GM18951 (cell line): ENCODE measurements around the gene GALNT6.

Experiments used
- POLR2A ChIP-seq: IDR thresholded peaks from 4 replicates; pipeline ENCODE4 v1.6.1; 2011; ENCODE audit warnings: mild to moderate bottlenecking; ENCODE audit not compliant: insufficient read length, insufficient read depth; ENCODE audit errors: extremely low read depth
- in situ Hi-C: fragments of 300-500 bp; cut with MboI; formaldehyde crosslinking; loops from one replicate; pipeline ENCODE4 v1.12.0; 2022; ENCODE audit warnings: low sequenced_read_pairs, mixed read lengths, inconsistent platforms; ENCODE audit not compliant: unreplicated experiment

GALNT6 gene

DNA sequence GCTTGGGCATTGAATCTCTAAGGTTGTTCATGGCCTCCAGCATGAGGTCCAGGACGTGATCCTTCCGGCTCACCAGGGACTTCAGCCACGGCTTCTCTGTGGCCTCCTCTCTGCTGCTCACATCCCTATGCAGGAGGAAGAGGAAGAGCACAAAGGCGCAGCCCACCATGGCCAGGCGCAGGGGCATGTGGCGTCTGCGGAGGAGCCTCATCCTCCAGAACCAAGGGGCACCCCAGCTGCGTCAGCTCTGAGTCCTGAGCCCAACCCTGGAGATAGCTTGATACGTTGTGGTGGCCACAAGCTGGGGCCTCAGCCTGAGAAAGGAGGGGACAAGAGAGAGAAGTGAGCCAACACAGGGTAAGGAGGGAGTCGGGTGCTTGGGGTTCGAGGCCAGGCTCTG lies 11.6 kb downstream of the GALNT6 start:
- TF ChIP-seq POLR2A = no peak
- in situ Hi-C loops = no loop called here

DNA sequence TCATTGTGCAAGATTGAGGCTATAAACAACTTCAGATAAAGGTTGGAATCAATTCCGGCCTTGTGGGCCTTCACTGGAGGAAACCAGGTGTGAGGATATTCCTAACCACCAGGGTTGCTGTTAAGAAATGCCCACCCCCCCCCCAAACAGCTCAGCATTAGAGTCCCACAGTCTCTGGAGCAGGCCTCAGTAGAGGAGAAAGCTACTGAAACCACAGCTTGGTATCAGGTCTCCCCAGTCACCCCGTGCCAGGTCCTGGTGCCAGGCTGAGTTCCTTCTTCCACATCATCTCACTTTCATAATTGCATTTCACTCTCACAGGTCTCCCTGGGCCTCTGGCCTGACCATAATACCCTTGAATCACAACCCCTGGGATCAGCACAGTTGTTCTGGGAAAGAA lies 12.5 kb downstream of the GALNT6 start:
- in situ Hi-C loops = no loop called here
- no peak for TF ChIP-seq POLR2A

DNA sequence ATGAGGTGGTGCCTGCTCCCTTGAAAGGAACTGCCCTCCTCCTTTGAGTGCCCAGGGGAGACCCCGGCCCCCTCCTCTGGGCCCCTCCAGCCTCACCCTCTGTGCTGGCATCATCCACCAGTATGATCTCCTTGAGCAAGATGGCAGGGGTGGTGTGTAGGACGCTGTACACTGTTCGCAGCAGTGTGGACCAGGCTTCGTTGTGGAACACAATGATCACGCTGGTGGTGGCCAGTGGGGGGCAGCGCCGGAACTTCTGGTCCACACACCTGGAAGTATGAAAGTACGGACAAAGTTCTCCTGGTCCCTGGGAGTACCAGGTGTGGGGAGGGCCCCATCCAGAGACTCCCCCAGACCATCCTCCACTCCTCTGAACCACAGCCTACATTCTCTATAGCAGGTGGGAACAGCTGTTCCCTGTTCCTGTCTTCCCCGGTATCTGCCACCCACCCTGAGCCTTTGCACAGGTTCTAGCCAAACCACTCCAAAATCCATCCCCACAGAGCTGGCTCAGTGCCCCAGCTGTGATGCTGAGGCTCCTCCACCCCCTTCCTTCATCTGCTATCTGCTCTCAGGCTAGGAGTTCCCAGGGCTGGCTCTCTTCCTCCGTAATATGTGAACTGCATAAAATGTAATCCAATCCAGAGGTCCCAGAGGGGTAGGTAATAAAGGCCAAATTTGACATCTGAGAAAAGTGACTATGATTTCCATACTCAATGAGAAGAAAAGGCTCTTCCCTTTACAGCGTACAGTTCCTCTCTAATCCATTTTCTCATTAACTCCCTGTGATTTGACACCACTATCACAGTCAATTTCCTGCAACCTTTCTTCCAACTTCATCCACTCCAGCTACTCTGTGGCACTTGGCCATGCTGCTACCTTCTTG lies 13.9 kb downstream of the GALNT6 start:
- in situ Hi-C loops = no loop called here
- TF ChIP-seq POLR2A = no peak

DNA sequence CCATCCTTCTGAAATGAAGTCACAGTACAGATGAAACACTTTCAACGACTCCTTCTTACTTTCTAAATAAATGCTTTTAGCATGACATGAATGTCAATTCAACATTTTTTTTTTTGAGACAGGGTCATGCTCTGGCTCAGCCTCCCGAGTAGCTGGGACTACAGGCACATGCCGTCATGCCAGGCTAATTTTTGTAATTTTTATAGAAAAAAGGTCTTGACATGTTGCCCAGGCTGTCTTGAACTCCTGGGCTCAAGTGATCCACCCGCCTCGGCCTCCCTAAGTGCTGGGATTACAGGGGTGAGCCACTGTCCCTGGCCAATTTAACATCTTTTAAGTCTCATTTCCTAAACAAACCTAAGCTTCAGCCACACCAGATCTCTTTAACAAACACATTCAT lies 16.4 kb downstream of the GALNT6 start:
- in situ Hi-C loops = no loop called here
- no peak for TF ChIP-seq POLR2A

DNA sequence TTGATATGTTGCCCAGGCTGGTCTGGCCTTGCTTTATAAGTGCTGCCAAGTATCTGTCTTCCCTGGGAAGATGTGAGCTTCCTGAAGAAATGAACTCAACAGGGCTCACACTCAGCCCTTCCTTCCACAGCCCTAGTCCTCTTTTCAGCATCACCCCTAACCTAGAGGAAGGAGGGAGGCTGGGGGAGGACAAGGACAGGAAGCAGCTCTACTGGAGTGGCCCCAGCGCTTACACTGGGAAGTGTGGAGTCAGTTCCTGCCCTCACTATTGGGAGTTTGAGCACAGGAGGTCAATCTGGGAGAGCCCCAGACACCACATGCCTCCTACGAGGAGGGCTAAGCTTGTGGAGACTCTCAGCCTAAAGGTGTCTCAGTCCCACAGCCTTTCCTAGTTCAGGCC lies 16.8 kb downstream of the GALNT6 start:
- in situ Hi-C loops = no loop called here
- no peak for TF ChIP-seq POLR2A

DNA sequence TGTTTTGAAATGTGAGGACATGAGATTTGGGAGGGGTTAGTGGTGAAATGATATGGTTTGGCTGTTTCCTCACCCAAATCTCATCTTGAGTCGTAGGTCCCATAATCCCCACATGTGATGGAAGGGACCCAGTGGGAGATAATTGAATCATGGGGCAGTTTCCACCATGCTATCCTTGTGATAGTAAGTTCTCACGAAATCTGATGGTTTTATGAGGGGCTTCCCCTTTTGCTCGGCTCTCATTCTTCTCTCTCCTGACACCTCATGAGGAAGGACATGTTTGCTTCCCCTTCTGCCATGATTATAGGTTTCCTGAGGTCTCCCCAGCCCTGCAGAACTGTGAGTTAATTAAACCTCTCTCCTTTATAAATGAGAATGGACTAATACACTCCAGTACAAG lies 18.0 kb downstream of the GALNT6 start:
- no peak for TF ChIP-seq POLR2A
- in situ Hi-C loops = no loop called here

DNA sequence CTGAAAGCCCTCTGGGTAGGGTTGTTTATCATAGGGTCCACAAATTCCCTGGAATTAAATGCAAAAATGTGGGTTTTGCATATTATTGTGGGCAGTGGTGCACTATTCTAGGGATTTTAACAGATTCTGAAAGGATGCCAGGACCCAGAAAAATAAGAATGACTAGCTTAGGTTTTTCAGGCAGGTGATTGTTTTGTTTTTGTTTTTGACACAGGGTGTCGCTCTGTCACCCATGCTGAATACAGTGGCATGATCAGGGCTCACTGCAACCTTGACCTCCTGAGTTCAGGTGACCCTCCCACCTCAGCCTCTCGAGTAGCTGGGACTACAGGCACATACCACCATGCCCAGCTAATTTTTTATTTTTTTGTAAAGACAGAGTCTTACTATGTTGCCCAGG lies 19.2 kb downstream of the GALNT6 start:
- TF ChIP-seq POLR2A = no peak
- in situ Hi-C loops = no loop called here

DNA sequence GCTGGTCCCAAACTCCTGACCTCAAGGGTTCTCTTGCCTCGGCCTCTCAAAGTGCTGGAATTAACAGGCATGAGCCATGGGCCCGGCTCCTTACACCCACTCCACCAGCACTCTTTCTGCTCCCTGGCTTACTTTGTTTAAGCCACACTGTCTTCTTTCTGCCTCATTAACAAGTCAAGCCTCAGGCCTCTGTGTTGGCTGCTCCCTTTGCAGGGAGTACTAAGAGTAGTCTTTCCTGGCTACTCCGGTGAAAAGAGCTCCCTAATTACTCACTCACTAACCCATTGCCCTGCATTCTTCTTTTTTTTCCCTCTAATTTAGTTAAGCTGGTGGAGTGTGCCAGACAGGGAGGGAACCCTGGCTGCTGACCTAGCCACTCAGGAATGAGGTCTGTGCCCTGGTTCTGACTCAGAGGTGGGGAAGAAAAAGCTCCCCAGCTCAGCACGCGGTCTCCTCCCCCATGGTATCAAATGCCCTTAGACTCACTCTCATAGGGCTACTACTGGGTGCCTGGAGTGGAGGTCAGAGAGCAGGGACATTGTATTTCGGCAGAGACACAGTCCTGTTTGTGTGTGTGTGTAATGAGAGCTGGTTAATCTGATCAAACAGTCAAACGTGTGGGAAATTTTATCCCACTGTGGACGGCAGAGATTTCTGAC lies 19.8 kb downstream of the GALNT6 start:
- no peak for TF ChIP-seq POLR2A
- in situ Hi-C loops = no loop called here

DNA sequence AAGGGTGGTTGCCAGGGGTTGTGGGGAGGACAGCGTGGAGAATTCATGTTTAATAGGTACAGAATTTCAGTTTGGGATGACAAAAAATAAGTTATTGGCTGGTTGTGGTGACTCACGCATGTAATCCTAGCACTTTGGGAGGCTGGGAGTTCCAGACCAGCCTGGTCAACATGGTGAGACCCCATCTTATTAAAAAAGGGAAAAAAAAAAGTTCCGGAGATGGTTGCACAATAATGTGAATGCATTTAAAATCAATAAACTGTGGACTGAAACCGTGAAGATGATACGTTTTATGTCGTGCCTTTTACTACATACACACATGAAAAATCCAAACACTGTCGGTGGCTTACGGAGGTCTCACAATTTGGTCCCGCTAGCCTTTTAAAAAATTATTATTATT lies 20.5 kb downstream of the GALNT6 start:
- in situ Hi-C loops = no loop called here
- TF ChIP-seq POLR2A = no peak

DNA sequence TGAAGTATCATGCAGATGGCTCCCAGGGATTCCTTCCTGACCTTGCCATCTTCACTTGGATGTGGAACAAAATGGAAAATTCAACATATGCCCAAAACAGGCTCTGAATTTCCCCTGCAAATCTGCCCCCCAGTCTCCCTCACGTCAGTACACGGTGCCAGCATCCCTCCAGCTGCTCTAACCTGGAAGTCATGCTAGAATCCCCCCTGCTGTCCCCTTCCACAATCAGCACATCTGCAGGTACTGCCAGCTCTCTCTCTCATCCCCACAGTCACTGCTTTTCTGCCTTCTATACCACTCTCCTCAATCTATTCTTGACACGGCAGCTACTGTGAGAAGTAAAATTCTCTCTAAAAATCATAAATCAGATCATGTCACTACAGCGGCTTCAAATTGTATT lies 21.6 kb downstream of the GALNT6 start:
- TF ChIP-seq POLR2A = no peak
- in situ Hi-C loops = no loop called here

DNA sequence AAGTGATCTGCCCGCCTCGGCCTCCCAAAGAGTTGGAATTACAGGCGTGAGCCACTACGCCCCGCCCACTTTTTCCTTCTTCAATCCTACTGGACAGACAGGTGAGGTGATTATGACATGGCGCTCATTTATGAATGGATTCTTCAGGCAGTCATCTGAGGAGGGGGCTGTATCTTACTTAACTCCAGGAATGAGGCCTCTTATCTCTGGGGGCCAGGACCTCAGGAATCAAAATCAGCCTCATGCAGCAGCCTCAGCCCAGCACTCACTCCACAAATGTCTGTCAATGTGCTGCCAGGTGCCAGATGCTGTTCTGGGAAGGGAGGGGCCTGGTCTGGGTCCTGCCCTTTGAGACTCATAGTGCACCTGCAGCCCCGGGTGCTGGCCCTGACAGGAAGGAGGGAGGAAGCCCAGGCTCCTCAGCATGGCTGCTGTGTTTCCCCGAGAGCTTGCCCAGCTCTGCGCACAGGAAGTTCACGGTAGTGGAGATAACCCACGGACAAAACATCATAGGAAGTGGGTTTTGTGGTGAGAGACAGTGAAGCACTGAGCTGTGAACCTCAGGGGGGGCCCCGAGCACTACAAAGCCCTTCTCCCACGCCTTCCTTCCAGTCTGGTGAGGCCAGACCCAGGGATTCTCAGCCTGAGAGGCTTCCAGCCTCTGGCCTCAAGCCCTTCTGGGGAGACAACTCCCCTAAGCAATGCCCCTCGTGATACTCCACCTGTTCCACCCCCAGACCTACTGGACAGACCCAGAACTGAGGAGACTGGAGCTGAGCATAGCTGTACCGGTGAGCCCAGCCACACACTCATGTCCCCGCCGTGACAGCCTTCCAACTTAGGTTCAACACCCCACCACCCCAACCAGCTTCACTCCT lies 22.3 kb downstream of the GALNT6 start:
- TF ChIP-seq POLR2A = peak; percentile 45
- in situ Hi-C loops = no loop called here

DNA sequence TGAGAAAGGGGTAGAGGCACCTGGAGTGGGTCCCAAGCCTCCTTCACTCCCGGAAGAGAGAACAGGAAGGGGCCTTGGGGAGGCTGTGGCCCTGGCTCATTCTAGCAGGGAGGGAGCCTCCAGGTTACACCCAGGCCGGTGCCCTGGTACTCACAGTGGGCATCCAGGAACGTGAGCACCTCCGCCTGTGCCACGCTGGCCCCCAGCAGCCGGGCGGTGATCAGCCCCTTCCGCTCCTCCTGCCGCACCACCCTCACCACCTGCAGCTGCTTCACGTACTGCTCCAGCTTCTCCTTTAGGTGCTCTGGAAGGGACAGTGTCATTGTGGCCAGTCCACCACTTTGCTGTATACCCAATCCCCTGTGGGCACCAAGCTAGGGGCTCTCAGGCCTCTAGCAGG lies 25.9 kb downstream of the GALNT6 start:
- in situ Hi-C loops = no loop called here
- TF ChIP-seq POLR2A = no peak

DNA sequence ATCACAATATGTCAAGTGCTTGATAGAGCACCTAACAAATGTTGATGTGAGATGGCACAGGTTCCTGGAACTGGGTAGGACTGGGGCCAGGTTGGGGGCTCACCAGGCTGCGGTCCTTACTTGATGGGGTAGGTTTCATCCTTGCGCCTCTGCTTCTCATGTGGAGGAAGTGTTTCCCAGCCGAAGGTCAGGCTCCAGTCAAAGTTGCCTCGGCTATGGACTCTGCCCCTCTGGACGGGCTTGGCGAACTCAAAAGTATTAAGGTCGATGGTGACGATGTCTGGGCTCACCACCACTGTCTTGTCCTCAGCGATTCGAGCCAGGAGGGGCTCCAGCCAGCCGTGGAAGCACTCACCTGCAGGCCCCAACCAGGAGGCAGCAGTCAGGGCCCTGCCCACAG lies 27.2 kb downstream of the GALNT6 start:
- in situ Hi-C loops = no loop called here
- TF ChIP-seq POLR2A = no peak
